ENCODE measurements around the gene MAP3K10. TPM values are rescaled to one million over a fixed set of nuclear protein-coding genes. Genes with fewer than 3 reads are reported as not detected.

The MAP3K10 gene
- total RNA-seq, 1 donor from 2014 or later, result 5.7 TPM

DNA sequence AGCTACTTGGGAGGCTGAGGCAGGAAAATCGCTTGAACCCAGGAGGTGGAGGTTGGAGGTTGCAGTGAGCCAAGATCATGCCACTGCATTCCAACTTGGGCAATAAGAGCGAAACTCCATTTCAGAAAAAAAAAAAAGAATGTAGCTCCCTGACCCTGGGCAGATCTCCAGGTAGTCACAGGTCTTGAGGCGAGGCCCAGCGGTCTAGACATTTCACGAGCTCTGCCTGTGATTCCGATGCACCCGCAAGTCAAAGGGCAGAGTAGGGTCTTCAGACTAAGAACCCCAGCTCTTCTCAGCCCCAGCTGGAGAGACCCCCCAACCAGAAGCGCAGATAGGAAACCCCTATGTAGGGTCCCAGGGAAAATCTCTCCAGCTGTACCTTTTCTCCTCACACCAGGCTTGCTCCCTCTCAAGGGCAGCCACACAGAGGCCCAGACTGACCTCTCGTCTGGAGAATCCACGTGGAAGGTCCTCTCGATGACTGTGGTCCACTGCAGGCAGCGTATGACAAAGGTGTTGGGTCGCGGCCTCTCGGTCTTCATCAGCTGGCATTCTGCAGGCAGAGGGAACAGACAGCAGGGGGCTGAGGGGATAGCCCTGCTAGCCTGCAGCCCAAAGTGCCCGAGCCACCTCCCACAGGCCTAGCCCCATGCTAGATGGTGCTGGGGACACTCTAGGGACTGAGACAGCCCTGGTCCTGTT, 63.6 kb downstream of the MAP3K10 start:
- peaks cover 31% of the 10 kb centered on the region for H3K36me3 Mint-ChIP-seq

DNA sequence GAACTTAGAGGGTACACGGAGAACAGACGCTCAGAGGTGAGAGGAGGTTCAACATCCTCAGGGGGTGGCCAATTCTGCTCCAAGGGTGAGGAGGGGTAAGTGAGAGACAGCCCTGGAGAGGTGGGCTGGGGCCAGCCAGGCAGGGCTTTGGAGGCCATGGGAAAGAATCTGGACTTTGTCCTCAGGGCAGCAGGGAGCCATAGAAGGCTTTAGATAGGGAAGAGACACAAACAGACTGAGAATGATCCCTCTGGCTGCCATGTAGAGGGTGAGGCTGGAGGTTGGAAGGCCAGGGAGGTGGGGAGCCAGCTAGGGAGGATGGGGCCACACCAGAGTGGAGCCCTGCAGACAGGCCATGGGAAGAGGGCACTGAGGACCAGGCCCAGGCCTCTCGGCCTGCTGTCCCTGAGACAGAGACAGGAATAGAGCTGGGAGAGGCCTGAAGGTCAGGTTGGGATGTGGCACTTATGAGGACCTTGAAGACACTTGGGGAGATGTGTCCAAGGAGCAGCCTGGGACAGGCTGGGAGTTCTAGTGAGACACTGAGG, 64.5 kb downstream of the MAP3K10 start:
- H2AFZ ChIP-seq (replicated peaks), result no peak overlapping the region
- no peaks in the 10 kb centered on the region for H3K27me3 ChIP-seq
- H3K4me2 ChIP-seq, result no peak overlapping the region
- Mint-ChIP-seq H3K4me1 (no peaks in the 10 kb centered on the region), H3K27me3 (ENCODE audit: insufficient read depth, low read depth) (no peaks in the 10 kb centered on the region), H3K27ac (peak overlapping the region; percentile 9), H3K36me3 (peaks cover 31% of the 10 kb centered on the region), H3K4me3 (no peak overlapping the region), H3K9me3 (no peaks in the 10 kb centered on the region)
- H3K27ac ChIP-seq, result no peak overlapping the region
- no peaks in the 10 kb centered on the region for H3K9me3 ChIP-seq (ENCODE audit: low read depth)
- no peak overlapping the region for H3K4me3 ChIP-seq
- H3K4me1 ChIP-seq, result no peaks in the 10 kb centered on the region
- DNase-seq (ENCODE audit: low spot score), result no peak
- peaks cover 27% of the 10 kb centered on the region for H3K79me2 ChIP-seq (ENCODE audit: low read depth)
- H4K20me1 ChIP-seq (ENCODE audit: low read depth), result peaks cover 15% of the 10 kb centered on the region
- no peaks in the 10 kb centered on the region for H3F3A ChIP-seq (ENCODE audit: low read depth)
- TF ChIP-seq EZH2 (IDR thresholded peaks at IDR 0.05) (no peak), EZH2phosphoT487 (IDR thresholded peaks at IDR 0.05) (no peak)
- TF ChIP-seq, protein P1, sequence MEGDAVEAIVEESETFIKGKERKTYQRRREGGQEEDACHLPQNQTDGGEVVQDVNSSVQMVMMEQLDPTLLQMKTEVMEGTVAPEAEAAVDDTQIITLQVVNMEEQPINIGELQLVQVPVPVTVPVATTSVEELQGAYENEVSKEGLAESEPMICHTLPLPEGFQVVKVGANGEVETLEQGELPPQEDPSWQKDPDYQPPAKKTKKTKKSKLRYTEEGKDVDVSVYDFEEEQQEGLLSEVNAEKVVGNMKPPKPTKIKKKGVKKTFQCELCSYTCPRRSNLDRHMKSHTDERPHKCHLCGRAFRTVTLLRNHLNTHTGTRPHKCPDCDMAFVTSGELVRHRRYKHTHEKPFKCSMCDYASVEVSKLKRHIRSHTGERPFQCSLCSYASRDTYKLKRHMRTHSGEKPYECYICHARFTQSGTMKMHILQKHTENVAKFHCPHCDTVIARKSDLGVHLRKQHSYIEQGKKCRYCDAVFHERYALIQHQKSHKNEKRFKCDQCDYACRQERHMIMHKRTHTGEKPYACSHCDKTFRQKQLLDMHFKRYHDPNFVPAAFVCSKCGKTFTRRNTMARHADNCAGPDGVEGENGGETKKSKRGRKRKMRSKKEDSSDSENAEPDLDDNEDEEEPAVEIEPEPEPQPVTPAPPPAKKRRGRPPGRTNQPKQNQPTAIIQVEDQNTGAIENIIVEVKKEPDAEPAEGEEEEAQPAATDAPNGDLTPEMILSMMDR (IDR thresholded peaks at IDR 0.05), result no peak
- no peaks in the 10 kb centered on the region for H3K36me3 ChIP-seq
- no peak overlapping the region for H3K9ac ChIP-seq

More for the DNA sequence above, 63.6 kb downstream of the MAP3K10 start:
- no peak for TF ChIP-seq EZH2phosphoT487 (IDR thresholded peaks at IDR 0.05)
- TF ChIP-seq, protein P1 (IDR thresholded peaks at IDR 0.05), result no peak
- no peak for TF ChIP-seq EZH2 (IDR thresholded peaks at IDR 0.05)
- no peak overlapping the region for H3K4me3 ChIP-seq
- H3K79me2 ChIP-seq (ENCODE audit: low read depth), result peaks cover 24% of the 10 kb centered on the region
- DNase-seq (ENCODE audit: low spot score), result no peak
- no peak overlapping the region for H2AFZ ChIP-seq (replicated peaks)
- H3K4me1 ChIP-seq, result no peaks in the 10 kb centered on the region
- no peaks in the 10 kb centered on the region for H3K27me3 ChIP-seq
- H3K36me3 ChIP-seq, result no peaks in the 10 kb centered on the region
- H4K20me1 ChIP-seq (ENCODE audit: low read depth), result peaks cover 15% of the 10 kb centered on the region
- Mint-ChIP-seq H3K27me3 (ENCODE audit: insufficient read depth, low read depth) (no peaks in the 10 kb centered on the region), H3K4me1 (no peaks in the 10 kb centered on the region), H3K4me3 (no peak overlapping the region), H3K27ac (no peak overlapping the region), H3K9me3 (no peaks in the 10 kb centered on the region)
- no peaks in the 10 kb centered on the region for H3K9me3 ChIP-seq (ENCODE audit: low read depth)
- no peak overlapping the region for H3K27ac ChIP-seq
- H3F3A ChIP-seq (ENCODE audit: low read depth), result no peaks in the 10 kb centered on the region
- no peak overlapping the region for H3K9ac ChIP-seq
- no peak overlapping the region for H3K4me2 ChIP-seq

DNA sequence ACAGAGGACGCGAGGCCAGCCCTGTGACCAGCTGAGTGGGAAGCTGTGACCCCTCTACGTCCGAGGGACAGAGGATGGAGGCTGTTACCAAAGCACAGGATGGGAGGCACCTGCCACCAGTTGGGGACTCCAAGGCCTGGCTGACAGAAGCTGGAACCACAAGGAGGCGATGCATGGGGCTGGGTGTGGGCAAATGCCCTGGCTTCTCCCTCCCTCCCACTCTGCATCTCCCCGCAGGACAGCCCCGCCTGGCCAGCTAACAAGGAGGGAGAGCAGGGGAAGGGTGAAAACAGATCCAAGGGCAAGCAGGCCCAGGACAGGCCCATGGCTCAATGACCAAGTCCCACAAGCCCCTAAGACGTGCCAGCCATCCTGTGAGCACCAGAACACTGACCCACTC, 65.3 kb downstream of the MAP3K10 start:
- Mint-ChIP-seq H3K36me3 (peaks cover 32% of the 10 kb centered on the region), H3K4me1 (no peaks in the 10 kb centered on the region), H3K27me3 (ENCODE audit: insufficient read depth, low read depth) (no peaks in the 10 kb centered on the region), H3K27ac (no peak overlapping the region), H3K9me3 (no peaks in the 10 kb centered on the region), H3K4me3 (no peak overlapping the region)
- Histone ChIP-seq H3K9me3 (ENCODE audit: low read depth) (no peaks in the 10 kb centered on the region), H3K27ac (no peak overlapping the region), H3K4me3 (no peak overlapping the region), H3K36me3 (no peaks in the 10 kb centered on the region), H4K20me1 (ENCODE audit: low read depth) (peaks cover 15% of the 10 kb centered on the region), H3K4me1 (no peaks in the 10 kb centered on the region), H3K9ac (no peak overlapping the region), H3K4me2 (no peak overlapping the region), H3K79me2 (ENCODE audit: low read depth) (peaks cover 29% of the 10 kb centered on the region), H2AFZ (replicated peaks) (no peak overlapping the region), H3K27me3 (no peaks in the 10 kb centered on the region), H3F3A (ENCODE audit: low read depth) (no peaks in the 10 kb centered on the region)
- TF ChIP-seq, protein P1 (IDR thresholded peaks at IDR 0.05), result no peak
- TF ChIP-seq EZH2phosphoT487 (IDR thresholded peaks at IDR 0.05) (no peak), EZH2 (IDR thresholded peaks at IDR 0.05) (no peak)
- no peak for DNase-seq (ENCODE audit: low spot score)
